Erythroblast (primary cell): ENCODE data around the gene CBARP.

ENCODE experiments used
- GATA1 ChIP-seq: IDR thresholded peaks from 2 replicates; pipeline ENCODE4 v1.6.1; 2011; ENCODE audit warnings: low read depth, mild to moderate bottlenecking, control low read depth, low read length, moderate library complexity
- POLR2A ChIP-seq: IDR thresholded peaks from 2 replicates; pipeline ENCODE4 v1.6.1; 2011; ENCODE audit warnings: mild to moderate bottlenecking, low read length

DNA sequence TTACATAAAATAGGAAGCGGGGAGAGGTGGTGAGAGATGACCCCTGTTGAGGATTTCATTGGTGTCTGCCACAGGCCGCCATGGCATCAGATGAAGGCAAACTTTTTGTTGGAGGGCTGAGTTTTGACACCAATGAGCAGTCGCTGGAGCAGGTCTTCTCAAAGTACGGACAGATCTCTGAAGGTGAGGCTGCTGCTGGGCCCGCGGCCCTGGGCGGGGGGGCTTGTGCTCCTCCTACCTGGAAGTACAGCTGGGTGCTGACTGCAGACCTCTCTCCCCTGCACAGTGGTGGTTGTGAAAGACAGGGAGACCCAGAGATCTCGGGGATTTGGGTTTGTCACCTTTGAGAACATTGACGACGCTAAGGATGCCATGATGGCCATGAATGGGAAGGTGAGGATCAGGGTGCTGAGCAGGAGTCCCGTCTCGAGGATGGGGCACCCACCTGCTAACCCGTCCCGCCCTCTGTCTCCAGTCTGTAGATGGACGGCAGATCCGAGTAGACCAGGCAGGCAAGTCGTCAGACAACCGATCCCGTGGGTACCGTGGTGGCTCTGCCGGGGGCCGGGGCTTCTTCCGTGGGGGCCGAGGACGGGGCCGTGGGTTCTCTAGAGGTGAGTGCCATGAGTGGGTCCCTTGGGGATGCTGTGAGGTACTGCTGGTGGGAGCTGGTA is 33.2 kb upstream of the CBARP start:
- TF ChIP-seq POLR2A: no peak
- TF ChIP-seq GATA1: no peak
